Activated CD8-positive, alpha-beta memory T cell treated with anti-CD3 and anti-CD28 coated beads, Interleukin-2, amount 50 U/mL, for 1 hour (primary cell): ENCODE data around the gene BPIFB4.
"Not testable (repeated sequence)": the region's sequence is repeated elsewhere in the genome, so short reads cannot be mapped to it uniquely, and the experiment has no call there.

Experiments
- DNase-seq: peaks from one replicate; pipeline ENCODE4 v3.0.0-alpha.2; 2020; ENCODE audit errors: extremely low read depth

BPIFB4 gene

DNA sequence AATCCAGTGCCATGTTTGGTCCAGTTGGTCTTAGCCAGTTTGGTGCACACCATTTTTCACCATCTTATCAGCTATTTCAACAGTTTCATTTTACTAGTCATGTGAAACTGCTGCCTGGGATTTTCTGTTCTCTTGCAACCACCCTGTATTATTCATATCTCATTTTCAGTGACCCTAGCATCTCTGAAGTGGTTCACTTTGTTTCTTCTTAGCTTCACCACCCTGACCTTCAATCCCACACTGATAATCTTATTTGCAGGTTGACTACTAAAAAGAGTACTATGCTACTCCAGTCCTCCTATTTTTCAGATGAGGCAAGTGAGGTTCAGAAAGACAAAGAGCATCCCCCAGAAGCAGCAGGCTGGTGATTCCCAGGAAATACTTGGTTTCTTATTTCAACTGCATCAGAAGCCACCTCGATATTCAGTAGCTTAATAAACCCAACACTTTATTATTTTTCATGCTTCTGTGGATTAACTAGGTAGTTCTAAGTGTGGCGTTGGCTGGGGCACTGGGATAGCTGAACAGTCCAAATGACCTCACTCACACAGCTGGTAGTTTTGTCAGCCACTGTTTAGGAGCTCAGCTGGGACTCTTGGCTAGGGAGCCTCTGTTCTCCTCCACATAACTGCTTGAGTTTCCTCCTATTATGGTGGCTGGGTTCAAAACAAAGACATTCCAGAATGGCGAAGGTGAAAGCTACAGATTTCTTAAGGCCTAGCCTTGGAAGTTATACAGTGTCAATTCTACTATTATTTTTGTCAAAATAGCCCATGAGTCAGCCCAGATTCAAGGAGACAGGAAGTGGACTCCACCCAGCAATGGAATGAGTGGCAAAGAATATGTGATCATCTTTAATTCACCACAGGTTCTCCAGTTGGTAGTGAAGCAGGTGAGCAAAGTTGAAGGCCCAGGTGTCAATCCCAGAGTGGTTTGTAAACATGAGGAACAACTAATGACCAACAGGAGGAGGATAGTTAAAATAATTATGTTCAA is 40.6 kb downstream of the BPIFB4 start:
- DNase-seq: no peak

DNA sequence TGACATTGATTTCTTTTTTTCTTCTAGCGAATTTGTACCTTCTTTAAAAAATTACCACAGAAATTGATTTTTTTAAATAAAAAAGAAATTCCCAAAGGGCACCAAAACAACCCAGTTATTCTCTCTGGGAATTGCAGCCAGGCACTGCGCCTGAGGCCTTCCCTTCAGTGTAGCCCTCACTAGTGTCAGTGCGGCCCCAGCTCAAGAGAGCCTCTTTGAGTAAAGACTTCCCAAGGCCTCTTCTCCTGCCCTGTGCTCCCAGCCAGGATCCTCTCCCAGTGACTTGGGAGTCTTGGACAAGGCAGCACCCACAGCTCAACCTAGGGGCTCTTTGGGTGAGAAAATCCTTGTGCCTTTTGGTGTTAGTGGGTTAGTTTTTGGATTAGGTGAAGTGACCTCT is 41.5 kb downstream of the BPIFB4 start:
- no peak for DNase-seq

DNA sequence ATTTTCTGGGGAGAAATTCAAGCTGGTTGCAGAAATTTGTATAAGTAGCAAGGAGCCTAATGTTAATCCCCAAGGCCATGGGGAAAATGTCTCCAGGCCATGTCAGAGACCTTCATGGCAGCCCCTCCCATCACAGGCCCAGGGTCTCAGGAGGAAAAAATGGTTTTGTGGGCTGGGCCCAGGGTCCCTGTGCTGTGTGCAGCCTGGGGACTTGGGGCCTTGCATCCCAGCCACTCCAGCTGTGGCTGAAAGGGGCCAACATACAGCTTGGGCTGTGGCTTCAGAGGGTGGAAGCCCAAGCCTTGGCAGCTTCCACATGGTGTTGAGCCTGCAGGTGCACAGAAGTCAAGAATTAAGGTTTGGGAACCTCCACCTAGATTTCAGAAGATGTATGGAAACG is 42.9 kb downstream of the BPIFB4 start:
- not testable (repeated sequence) for DNase-seq

DNA sequence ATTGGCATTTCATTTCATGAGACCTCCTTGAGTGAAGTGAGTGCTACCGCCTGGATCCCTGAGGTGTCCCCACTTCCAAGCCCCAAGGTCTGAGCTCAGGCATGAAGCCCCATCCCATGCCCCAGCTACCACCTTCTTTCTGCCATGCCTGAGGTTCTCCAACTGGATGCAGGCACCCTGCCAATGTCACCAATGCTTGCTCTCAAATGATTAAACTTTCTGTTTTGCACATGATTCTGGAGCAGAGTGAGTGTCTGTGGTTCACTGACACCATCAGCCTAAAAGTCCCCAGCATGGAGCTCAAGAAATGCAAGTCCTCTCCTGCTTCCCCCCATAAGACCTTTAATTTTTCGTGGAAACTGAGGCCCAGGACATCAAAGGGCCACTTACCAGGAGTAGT is 44.8 kb downstream of the BPIFB4 start:
- DNase-seq: no peak

DNA sequence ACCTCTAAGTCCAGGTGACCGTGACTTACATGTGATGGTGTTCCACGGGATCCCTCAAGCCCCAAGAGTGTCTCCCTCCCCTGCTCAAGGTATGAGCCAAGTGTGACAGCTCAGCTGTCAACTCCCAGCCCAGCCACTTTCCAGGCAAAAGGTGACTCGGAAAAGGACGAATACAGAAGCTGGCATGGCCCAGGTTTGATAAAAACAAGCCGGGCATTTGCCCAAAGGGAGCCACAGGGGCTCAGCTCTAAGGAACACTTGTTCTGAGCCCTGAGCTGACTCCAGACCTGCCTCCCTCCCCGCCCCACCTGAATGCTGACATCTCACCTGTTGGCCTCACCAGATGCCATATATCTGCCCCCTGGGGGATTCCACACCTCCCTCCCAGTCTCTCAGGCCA is 45.6 kb downstream of the BPIFB4 start:
- DNase-seq: no peak

DNA sequence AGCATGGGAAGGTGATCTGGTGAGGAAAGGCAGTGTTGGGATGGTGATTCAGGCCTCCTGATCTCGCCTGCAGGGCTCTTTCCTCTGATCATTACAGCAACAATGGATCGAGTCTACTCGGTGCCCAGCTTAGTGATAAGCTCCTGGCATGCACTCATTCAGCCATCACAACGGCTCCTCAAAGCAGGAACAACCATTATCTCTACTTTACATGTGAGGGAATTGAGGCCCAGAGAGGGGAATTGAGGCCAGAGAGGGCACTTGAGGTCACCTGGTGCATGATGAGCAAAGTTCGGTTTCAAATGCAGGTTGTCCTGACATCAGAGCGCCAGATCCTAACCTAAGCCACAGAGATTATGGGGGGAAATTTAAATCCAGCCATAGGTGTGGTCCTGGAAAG is 46.5 kb downstream of the BPIFB4 start:
- no peak for DNase-seq

DNA sequence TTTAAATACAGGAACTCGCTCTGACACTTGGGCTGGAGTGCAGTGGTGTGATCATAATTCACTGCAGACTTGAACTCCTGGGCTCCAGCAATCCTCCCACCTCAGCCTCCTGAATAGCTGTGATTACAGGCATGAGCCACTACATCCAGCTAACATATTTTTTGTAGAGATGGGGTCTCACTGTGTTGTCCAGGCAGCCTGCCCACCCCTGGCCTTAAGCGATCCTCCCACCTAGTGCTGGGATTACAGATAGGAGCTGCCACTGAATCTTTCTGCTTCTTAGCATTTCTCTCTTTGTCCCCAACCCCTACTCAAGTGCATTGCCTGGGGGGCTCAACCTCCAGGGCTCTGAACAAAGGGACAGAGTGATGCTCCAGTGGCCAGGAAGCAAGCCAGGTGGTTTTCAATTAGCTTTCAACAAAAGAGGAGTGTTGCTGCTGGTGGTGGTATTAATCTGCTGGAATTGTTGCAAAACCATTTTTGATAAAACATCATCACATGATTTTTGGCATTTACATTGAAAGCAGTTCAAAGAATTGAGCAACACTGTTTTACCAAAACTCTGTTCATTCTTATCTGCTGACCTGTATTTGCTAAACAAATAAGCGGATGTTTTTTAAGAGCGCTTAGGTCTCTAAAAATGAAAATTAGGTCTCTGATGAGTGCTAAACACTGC is 48.1 kb downstream of the BPIFB4 start:
- no peak for DNase-seq

DNA sequence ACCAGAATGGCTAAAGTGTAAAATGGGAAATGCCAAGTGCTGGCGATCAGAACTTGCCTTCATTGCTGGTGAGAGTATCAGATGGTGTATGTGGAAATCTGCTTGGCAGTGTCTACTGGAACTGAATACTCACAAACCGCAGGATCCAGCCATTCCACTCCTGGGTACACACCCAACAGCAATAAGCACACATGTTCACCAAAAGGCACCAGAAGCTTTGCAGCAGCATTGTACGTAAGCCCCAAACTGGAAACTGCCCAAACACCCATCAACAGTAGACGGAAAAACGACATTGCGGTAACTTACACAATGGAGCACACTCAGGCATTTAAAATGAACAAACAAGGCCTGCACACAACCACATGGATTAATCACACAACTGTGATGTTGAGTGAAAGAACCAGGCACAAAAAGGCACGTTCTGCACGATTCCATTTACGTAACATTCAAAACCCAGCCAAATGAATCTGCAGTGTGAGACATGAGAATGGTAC is 51.2 kb downstream of the BPIFB4 start:
- no peak for DNase-seq

DNA sequence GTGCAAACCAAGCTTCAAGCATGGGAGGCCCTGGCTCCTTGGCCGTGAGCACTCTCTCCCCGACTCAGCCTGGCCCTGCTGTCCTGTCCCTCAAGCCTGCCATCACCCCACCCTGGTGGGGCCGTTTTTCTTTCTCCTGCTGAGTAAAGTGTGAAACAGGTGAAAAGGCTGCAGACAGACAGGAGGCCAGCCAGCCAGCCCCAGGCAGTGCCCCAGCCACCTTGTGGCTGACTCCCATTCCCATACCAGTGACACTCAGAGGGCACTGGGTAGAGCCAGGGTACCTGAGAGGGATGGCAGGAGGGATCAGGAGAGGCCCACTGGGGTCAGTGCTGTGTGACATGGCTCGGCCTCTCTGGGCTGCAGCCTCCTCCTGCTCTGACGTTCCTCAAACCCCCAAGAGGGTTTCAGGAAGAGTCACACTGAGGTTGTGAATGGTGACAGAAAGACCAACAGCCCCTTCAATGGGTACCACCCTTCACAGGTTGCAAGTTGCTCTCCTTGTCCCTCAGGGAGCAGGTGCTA is 52.6 kb downstream of the BPIFB4 start:
- no peak for DNase-seq

DNA sequence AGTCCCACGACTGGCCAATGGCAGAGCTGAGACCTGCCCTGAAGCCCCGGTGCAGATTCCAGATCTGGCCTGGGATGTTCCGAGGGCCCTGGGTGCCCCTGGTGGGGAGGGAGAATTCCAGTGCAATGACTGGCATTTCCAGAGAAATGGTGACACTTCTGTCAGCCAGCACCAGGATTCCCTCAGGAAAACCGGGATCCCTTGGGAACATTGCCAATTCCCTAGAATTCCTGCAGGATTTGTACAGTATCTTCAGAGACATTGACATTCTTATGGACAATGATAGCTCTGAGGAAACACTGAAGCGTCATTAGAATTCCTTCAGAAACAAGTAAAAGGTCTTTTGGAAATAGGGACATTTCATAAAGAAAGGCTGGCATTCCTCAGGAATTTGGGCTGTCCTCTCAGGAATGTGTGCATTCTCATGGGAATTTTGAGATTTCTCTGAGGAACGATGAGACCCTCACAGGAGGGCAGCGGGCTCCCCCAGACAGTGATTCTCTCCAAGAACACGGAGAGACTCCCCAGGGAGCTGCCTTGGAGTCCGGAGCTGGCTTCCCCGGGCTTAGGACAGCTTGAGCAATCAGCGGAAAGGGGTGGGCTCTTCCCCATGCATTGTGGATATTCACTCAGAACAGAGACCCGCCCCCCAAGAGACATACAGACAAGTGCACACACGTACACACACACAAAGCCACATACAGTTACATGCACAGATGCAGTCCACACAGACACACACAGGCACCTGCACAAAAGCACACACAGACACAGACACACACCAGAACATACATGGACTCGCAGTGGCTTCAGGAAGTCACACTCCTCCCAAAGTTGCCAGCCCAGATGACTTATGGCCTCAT is 53.3 kb downstream of the BPIFB4 start:
- no peak for DNase-seq

DNA sequence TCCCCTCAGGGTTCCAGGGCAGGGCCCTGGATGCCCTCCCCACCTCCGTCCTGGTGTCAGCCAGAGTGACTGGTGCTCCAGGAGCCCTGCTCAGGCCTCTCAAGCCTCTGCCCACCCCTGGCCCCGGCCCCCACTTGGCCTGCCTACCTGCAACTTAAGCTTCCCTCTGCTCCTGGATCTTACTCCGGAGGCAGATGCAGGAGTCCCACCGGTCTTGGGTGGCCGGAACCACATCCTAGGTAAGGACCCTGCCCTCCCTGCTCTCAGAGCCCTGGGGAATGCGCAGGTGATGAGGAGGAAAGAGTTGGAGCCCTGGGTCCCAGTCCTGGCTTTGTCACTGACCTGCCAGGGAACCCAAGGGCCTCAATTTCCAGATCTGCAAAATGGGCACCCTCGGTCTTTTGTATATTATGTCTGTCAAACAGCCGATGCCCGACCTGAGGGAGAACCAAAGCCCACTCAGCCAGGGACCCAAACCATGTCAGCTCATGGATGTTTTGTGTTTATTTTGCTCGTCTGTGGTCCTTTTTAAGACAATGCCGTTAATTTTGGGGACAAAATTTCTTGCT is 54.0 kb downstream of the BPIFB4 start:
- DNase-seq: no peak

DNA sequence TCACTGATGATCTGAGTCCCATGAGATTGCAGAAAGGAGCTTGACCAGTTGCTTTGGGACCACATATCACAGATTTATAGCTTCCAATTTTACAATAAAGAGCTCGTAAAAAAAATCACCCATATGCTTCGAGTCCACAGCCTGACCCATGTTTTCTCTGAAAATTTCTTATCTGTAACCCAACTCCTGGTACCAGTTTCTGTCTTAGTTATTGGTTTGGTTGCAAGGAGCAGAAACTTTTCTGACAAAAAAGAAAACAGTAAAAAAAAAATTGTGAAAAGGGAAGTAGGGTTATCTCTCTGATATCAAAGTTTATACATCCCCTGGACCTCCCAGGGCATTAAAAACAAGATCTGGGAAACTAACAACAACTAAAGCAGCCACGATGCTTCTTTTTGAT is 57.8 kb downstream of the BPIFB4 start:
- DNase-seq: no peak

DNA sequence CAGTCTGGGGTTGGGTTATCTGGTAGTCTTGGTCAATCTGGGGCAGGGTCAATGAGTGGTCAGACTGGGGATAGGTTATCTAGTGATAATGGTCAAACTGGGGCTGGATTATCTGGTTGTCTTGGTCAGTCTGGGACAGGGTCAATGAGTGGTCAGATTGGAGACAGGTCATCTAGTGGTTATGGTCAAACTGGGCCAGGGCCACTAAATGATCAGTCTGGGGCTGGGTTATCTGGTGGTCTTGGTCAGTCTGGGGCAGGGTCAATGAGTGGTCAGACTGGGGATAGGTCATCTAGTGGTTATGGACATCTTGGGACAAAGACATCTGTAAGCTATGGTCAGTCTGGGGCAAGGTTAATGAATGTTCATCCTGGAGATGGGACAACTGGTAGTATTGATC is 60.0 kb downstream of the BPIFB4 start:
- DNase-seq: no peak

DNA sequence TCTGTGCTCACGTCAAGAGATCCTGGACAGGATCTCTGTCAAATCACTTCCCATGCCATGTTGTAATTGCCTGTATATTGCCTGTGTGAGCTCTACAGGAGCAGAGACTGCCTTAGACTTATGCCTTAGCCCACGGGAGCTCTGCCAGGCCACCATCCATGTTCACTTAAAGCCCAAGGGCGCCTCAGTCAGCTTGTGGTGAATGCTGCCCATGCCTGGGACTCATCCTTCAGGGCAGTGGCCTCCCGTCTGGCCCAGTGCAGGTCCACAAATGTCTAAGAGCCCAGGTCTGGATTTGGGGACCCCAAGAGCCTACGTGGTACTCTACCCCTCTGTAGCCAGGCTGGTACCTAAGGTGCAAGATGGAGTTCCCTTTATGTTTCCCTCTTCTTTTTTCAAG is 66.1 kb downstream of the BPIFB4 start:
- no peak for DNase-seq

DNA sequence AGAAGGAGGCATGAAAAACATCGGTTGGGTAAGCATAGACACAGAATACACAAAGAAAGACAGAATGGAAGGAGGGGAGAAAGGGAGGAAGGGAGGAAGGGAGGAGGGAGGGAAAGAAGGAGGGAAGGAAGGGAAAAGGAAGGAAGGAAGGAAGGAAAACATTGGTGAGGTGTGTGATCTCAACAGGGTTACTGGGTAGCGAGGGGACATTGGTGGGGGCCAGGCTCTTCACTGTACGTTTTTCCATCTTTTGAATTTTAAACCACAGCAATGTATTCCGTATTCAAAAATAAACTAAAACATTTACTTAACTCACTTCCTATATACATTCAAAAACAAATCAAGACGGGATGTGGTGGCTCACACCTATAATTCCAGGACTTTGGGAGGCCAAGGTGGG is 67.9 kb downstream of the BPIFB4 start:
- DNase-seq: no peak

DNA sequence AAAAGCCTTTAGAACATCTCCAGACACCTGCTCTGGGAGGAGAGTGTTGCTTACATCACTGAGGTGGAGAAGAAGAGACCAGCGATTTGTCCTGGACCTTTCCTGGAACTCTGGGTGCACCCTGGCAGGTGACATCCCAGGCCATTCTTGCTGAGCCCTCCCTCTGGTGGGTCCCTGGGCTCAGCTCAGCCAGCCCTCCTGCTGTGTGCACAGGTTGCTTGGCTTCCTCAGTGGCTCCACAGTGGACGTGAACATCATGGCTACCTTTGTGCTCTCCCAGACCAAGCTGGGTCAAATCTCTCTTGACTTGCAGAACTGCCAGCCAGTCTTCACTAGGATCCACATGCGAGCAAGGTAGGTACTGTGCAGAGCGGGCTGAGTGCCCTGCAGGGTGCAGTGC is 68.6 kb downstream of the BPIFB4 start:
- no peak for DNase-seq

DNA sequence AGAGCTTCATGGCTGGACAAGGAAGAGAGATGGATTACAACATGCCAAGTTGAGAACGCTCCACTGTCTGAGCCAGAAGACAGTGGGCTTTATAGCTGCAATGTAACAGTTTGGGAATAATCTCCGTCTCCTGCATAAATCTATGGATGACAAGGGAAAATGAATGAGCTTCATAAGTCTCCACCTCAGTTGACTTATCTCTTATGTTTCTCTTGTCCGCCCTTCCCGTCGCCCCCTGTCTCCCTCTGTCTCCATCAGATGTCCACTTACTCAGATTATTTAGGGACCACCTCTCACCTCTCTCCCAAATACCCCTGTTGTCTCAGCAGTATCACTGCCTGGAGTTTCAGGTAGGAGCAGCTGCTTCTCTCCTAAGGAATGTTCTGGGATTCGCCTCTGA is 74.8 kb downstream of the BPIFB4 start:
- DNase-seq: no peak

DNA sequence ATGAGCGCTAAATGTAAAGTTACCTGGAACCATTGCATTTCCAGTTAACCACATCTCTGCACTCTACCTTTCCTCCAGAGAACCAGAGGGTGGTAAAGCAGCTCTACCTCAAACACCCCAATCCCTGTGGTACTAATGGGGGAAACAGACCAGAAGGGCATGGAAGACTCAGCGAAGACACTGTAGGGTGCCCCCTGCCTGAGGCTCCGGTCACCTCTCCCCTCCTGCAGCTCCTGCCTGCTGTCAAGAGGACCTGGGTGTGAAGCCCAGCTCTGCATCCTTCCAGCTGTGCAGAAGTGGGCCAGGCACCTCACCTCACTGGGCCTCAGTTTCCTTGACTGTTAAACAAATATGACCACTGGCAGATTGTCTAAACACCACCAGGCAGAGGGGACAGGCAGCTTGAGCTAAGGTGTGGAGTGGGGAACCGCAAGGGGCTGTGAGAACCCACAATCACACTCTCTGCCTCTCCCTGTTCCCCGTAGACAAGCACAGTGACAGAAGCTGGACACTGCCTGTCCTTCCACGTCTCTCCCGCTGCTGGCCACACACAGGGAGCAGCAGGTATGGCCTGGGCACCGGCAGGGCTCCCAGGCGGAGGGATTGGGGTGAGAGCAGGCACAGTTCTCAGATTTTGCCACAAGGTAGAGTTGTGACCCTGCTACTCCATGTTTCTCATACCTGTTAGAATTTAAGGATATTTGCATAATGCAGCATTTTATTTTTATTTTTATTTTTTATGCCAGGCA is 79.4 kb downstream of the BPIFB4 start:
- DNase-seq: no peak

DNA sequence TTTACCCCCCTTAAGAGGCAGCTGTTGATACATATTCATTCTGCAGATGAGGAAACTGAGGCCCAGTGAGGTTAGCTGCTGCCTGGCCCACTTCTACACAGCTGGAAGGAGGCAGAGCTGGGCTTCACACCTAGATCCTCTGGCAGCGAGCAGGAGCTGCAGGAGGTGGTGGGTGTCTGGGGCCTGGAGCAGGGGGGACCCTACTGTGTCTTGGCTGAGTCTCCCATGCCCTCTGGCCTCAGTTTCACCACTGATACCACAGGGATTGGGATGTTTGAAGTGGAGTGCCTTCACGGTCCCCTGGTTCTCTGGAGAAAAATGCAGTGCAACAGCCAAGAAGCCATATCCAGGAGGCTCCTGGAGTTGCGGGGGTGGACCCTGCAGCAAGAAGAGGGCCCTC is 80.3 kb downstream of the BPIFB4 start:
- no peak for DNase-seq

DNA sequence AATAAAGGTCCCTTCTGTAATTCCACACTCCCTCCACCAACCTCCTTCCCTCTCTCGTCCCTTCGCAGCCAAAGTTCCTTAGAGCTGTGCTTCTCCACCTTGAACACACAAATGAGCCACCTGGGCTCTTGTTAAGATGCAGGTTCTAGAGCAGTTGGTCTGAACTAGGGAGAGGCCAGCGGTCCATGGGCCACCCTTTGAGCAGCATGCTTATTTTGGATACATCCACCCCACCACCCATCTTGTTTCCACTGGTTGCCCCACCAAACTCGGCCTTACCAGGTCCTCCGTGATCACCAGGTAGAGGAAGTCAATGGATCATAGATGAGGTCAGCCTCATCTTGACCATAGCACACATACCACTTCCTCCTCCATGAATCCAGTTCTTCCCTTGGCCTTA is 81.2 kb downstream of the BPIFB4 start:
- DNase-seq: no peak
